Cardiac fibroblast (primary cell): Measurements from ENCODE around the gene ST8SIA4.

Source experiments
- DNase-seq, 2 donors: peaks; one replicate each; pipeline versions ENCODE4 v3.0.0 to v3.0.0-alpha.2; 2010; ENCODE audit warnings: low read depth in 2 of 2
- H3K4me3 ChIP-seq, 2 donors: replicated peaks in 1 of 2; 1 replicate in 1 of 2; 2 replicates in 1 of 2; pipeline ENCODE4 v1.5.1; 2011; ENCODE audit warnings: low read depth in 2 of 2, low read length in 2 of 2, mild to moderate bottlenecking in 2 of 2, moderate library complexity in 1 of 2
- CTCF ChIP-seq: IDR thresholded peaks from one replicate; pipeline ENCODE4 v1.5.1; 2011; ENCODE audit warnings: low read depth, mild to moderate bottlenecking, low read length, inconsistent platforms

Gene ST8SIA4

GRCh38 chr5:100903039-100903887 is at the start of gene ST8SIA4:
Gene ST8SIA4, minus strand, starts transcription at chr5:100903282. Its CDS starts 327 bp downstream, at chr5:100902955.
- H3K4me3 ChIP-seq = peak within 1 kb of the TSS; percentile 53 to 64
- DNase-seq = peak; percentile 62 to 65
- TF ChIP-seq CTCF = no peak

GRCh38 chr5:100950985-100951384 is 47.9 kb upstream of the ST8SIA4 start:
- H3K4me3 ChIP-seq = no peak overlapping the region
- no peak for TF ChIP-seq CTCF
- no peak for DNase-seq

- no peak for DNase-seq
- H3K4me3 ChIP-seq = no peak overlapping the region
- no peak for TF ChIP-seq CTCF
Measured at GRCh38 chr5:100913298-100913697, 10.2 kb upstream of the ST8SIA4 start.

DNA sequence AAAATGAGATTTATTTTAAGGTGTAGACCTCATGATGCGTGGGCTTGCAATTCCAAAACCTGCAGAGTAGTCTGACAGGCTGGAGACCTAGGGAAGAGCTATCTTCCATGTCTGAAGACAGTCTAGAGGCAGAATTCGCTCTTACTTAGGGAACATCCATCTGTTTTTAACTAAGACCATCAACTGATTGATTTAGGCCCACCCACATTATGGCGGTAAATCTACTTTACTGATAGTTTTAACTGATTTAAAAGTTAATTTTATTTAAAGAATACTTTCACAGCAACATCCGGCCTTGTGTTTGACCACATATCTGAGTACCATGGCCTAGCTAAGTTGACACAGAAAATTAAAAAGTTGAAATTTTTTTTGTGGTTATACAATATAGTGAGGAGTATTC is 6.0 kb upstream of the ST8SIA4 start:
- H3K4me3 ChIP-seq = no peak overlapping the region
- DNase-seq = no peak
- no peak for TF ChIP-seq CTCF

DNA sequence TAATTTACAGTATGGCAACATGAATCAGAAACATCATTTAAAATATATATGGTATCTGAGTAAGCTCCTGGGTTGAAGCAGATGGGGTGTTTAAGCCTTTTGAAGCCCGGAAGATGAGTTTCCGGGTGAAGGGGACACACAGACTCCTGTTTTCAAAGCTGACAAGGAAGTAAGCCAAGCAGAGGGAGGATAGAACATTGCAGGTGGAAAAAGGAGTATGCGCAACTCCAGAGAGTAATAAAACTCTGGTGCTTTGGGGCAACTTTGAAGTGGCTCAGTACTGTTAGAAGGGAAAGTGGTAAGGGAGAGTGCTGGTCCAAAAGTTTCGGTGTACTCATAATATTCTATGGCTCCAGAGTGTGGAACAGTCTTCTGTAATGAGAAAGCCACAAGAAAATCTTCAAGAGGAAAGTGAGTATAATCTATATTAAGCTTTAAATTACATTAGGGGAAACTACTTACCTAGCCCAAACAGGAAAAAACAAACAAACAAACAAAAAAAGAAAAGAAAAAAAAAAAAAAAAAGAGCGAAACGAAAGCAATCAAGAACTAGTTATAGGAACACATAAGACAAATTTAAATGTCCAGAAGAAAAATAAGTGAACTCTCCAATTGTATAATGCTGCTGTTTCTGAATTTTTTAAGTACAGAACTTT is 2.3 kb upstream of the ST8SIA4 start:
- no peak for DNase-seq
- H3K4me3 ChIP-seq = no peak overlapping the region
- no peak for TF ChIP-seq CTCF

- DNase-seq = no peak
- peak overlapping the region in 1 of 2 donors; percentile 64 for H3K4me3 ChIP-seq
- TF ChIP-seq CTCF = no peak
Measured at GRCh38 chr5:100904259-100904861, 1.3 kb upstream of the ST8SIA4 start.
